Upper lobe of left lung (tissue), 4 donors: ENCODE measurements around the gene CEP192.

ENCODE experiments used
- EP300 ChIP-seq, 4 donors: sonication (generic); formaldehyde crosslinking; IDR thresholded peaks; one replicate each; pipeline ENCODE4 v1.5.1; 2017; ENCODE audit warnings: antibody characterized with exemption in 4 of 4, control low read depth in 2 of 4
- POLR2A ChIP-seq, 4 donors: fragments of 450-650 bp; IDR thresholded peaks; one replicate each; pipeline ENCODE4 v1.5.1; 2016 to 2017; ENCODE audit warnings: antibody characterized with exemption in 4 of 4, mild to moderate bottlenecking in 2 of 4
- POLR2AphosphoS5 ChIP-seq, 2 donors: sonication (generic); formaldehyde crosslinking; IDR thresholded peaks; one replicate each; pipeline ENCODE4 v1.5.1; 2017; ENCODE audit warnings: antibody characterized with exemption in 2 of 2
- TF ChIP-seq, protein P1 (sequence below), 6 experiments: fragments of 450-650 bp in 4 of 6; fragments of 200-600 bp in 2 of 6; sonication (generic) in 2 of 6; IDR thresholded peaks; one replicate each; pipeline ENCODE4 v1.5.1; 2016 to 2019; ENCODE audit warnings: antibody characterized with exemption in 6 of 6

DNA sequence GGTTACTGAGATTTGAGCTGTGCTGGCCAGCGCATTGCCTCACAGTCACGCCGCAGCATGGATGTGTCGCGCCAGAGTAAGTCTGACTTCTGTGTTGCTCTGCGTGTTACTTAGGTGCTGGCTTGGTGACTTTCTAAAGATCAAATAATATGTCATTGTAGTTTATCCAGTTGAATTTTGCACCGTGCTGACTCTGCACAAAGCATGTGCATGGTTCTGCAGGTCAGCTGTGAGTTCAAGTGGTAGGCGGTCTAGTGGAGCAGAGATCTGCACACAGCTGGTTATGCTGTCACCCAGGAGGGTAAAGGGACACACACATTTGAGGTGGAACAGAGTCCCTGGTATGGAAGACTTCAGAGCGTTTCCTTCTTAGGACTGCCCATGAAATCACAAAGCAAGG lies 105.1 kb downstream of the CEP192 start:
- TF ChIP-seq POLR2A (IDR thresholded peaks at IDR 0.05) (no peak), EP300 (IDR thresholded peaks at IDR 0.05) (no peak), POLR2AphosphoS5 (IDR thresholded peaks at IDR 0.05) (no peak)
- TF ChIP-seq, protein P1, sequence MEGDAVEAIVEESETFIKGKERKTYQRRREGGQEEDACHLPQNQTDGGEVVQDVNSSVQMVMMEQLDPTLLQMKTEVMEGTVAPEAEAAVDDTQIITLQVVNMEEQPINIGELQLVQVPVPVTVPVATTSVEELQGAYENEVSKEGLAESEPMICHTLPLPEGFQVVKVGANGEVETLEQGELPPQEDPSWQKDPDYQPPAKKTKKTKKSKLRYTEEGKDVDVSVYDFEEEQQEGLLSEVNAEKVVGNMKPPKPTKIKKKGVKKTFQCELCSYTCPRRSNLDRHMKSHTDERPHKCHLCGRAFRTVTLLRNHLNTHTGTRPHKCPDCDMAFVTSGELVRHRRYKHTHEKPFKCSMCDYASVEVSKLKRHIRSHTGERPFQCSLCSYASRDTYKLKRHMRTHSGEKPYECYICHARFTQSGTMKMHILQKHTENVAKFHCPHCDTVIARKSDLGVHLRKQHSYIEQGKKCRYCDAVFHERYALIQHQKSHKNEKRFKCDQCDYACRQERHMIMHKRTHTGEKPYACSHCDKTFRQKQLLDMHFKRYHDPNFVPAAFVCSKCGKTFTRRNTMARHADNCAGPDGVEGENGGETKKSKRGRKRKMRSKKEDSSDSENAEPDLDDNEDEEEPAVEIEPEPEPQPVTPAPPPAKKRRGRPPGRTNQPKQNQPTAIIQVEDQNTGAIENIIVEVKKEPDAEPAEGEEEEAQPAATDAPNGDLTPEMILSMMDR (IDR thresholded peaks at IDR 0.05), result no peak
